Lower leg skin (tissue), 4 donors: ENCODE measurements around the gene SDK1. TPM values are rescaled to one million over a fixed set of nuclear protein-coding genes. Genes with fewer than 3 reads are reported as not detected.
A peak's percentile ranks its signal among the peaks of the same experiment; 100 is the strongest.

Experiments used
- DNase-seq, 2 donors: peaks; one replicate each; pipeline ENCODE4 v3.0.0-alpha.2; 2019; ENCODE audit warnings: low spot score in 2 of 2
- H3K4me3 ChIP-seq: fragments of 200-600 bp; sonication (generic); 2 replicates; pipeline ENCODE4 v1.5.1; 2017; ENCODE audit warnings: mild to moderate bottlenecking, low read depth; ENCODE audit not compliant: poor library complexity, severe bottlenecking
- POLR2A ChIP-seq, 2 donors: fragments of 450-650 bp; IDR thresholded peaks; one replicate each; pipeline ENCODE4 v1.6.1; 2016 to 2017; ENCODE audit warnings: antibody characterized with exemption in 2 of 2, mild to moderate bottlenecking in 1 of 2, moderate library complexity in 1 of 2
- WGBS, 2 donors: methylation state at CpG; one replicate each; pipeline ENCODE4 v1.1.5; 2018; 5-methylcytosine and 5-hydroxymethylcytosine counted together
- intact Hi-C: fragments of 100-400 bp; cut with DNase I; formaldehyde crosslinking; loops from one replicate; pipeline ENCODE4 v1.15.0; 2023; ENCODE audit warnings: low total_unique reads
- total RNA-seq, 4 donors: library from RNA; depleted of rRNA; stranded (reverse); fragments of >200 nt; gene quantifications; one replicate each; pipeline ENCODE4 v1.1.0, GENCODE V29; 2016
- TF ChIP-seq, protein P1 (sequence below), 3 donors: fragments of 450-650 bp; IDR thresholded peaks; one replicate each; pipeline ENCODE4 v1.5.1; 2016; ENCODE audit warnings: antibody characterized with exemption in 3 of 3, mild to moderate bottlenecking in 3 of 3, moderate library complexity in 2 of 3

Gene SDK1
- total RNA-seq, 4 donors from 2014 or later, result 1.9 to 7.2 (median 5.1) TPM

DNA sequence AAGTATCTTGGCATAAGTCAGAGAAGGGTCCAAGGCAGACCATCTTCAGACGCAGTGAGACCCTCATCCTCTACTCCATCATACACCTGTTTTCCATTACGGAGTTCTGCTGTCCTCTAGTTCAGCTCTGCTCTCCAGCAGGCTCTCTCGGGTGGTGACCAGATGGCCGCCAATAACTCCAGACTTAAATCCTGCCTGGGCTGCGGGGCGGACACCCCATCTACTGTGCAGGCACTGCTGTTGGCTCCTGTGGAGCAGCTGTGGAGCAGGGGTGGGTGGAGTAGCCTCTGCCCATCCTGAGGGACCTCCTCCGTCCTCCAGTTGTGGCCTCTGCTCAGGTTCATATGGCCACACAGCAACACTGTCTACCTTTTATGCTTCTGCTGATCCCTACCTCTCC is 608.1 kb downstream of the SDK1 start:
- TF ChIP-seq, protein P1, sequence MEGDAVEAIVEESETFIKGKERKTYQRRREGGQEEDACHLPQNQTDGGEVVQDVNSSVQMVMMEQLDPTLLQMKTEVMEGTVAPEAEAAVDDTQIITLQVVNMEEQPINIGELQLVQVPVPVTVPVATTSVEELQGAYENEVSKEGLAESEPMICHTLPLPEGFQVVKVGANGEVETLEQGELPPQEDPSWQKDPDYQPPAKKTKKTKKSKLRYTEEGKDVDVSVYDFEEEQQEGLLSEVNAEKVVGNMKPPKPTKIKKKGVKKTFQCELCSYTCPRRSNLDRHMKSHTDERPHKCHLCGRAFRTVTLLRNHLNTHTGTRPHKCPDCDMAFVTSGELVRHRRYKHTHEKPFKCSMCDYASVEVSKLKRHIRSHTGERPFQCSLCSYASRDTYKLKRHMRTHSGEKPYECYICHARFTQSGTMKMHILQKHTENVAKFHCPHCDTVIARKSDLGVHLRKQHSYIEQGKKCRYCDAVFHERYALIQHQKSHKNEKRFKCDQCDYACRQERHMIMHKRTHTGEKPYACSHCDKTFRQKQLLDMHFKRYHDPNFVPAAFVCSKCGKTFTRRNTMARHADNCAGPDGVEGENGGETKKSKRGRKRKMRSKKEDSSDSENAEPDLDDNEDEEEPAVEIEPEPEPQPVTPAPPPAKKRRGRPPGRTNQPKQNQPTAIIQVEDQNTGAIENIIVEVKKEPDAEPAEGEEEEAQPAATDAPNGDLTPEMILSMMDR (IDR thresholded peaks at IDR 0.05), result no peak
- TF ChIP-seq POLR2A (IDR thresholded peaks at IDR 0.05), result no peak
- intact Hi-C loops, result no loop called here
- H3K4me3 ChIP-seq, result no peak overlapping the region
- WGBS, 2 donors, result 76 to 87% methylated on average over 7 of the region's 7 CpGs
- DNase-seq, result peak in 1 of 2 donors; percentile 63

DNA sequence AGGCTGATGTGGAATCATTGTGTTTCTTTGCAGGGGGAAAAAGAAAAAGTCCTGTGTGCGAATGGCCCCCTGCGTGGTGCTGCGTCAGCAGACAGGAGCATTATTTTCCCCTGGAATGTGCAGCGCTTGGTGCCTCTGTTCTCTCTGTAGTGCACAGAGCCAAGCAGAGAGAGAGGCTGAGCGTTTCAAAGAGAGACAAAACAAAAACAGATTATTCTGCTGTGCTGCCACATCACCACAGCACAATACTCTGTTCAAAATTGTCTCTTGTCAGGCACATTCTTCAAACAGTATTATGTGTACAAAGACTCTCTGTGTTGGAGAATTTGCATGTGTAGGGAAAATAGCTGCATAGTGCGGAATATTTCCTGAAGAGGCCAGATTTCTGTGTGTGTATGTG is 609.0 kb downstream of the SDK1 start:
- intact Hi-C loops, result no loop called here
- WGBS, 2 donors, result 82 to 88% methylated on average over 6 of the region's 6 CpGs
- no peak overlapping the region for H3K4me3 ChIP-seq

DNA sequence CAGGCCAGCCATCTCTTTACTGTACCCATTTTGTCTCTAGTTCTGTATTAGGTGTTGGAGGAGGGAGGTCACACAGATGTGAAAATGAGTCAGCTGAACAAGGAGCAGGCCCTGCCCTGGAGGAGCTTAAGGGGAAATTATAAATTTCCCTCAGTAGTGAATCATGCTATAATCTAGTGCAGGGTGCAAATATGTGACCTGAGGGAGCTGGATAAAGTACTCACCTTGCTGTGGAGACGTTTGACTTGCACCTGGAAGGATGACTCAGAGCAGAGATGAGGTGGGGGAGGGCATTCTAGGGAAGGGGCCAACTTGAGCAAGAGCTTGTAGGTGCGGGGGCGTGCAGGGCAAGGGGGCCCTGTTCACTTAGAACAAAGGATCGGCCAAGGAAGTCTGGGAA is 610.6 kb downstream of the SDK1 start:
- 59 to 63% methylated on average over 4 of the region's 4 CpGs for WGBS, 2 donors
- no peak for TF ChIP-seq POLR2A (IDR thresholded peaks at IDR 0.05)
- TF ChIP-seq, protein P1 (IDR thresholded peaks at IDR 0.05), result no peak
- no peak overlapping the region for H3K4me3 ChIP-seq
- DNase-seq, result no peak
- intact Hi-C loops, result no loop called here

More for the DNA sequence above, 609.0 kb downstream of the SDK1 start:
- TF ChIP-seq, protein P1 (IDR thresholded peaks at IDR 0.05), result no peak
- TF ChIP-seq POLR2A (IDR thresholded peaks at IDR 0.05), result no peak
- no peak for DNase-seq

DNA sequence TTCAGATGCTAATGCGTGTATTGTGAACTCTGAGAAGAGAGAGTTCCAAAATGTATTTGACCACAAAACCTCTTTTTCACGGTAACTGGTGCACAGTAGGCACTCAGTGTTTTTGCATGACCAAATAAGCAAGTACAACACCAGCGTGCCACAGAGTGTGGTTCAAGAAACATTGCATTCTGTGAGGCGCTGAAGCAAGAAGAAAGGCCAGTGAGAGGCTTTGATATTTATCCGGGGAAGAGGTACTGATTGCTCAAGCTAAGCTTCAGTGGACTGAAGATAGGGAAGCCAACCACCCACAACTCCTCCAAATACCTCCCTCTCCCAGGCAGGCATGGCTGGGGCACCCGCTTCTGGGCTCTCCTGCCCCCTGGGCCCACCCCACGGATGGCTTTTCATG is 611.2 kb downstream of the SDK1 start:
- H3K4me3 ChIP-seq, result no peak overlapping the region
- 79 to 85% methylated on average over 7 of the region's 7 CpGs for WGBS, 2 donors
- intact Hi-C loops, result no loop called here
- no peak for DNase-seq
- TF ChIP-seq, protein P1 (IDR thresholded peaks at IDR 0.05), result no peak
- TF ChIP-seq POLR2A (IDR thresholded peaks at IDR 0.05), result no peak

DNA sequence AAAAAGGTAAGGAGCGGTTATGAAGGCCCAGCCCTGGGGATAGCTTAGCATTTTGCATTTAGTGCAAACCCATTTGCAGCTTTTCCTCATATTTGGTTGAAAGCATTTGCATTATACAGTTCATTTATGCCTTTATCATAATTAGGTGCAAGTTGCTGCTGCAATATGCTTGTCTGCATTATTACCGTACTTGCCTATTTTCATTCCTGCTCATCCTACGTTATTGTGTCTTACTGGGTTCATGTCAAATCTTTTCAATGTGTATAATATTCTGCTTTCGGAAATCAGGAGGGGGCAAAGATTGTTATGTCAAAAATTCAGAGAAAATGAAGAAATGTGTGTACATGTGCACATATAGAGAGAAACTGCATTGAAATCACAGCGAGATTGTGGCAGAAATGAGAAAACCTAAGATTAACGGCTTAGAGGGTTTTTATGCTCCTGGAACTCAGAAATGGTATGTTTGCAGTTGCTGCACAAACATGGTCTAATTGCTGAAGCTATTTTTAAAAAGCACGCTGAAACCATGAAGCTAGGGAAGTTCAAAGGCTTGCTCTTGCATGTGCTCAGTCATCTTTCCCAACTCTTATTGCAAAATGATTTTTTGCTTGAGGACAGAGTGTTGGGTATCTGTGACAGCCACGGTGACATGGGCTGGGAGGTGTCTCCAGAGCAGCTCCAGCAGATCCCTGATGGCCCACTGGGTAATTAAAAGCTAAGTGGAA is 613.2 kb downstream of the SDK1 start:
- 65 to 73% methylated on average over 8 of the region's 8 CpGs for WGBS, 2 donors
- no peak for DNase-seq
- intact Hi-C loops, result no loop called here
- no peak overlapping the region for H3K4me3 ChIP-seq
- no peak for TF ChIP-seq POLR2A (IDR thresholded peaks at IDR 0.05)
- TF ChIP-seq, protein P1 (IDR thresholded peaks at IDR 0.05), result no peak
